Skeletal muscle satellite cell (primary cell): ENCODE results near the gene SMYD3.
"Not testable (repeated sequence)": the region's sequence is repeated elsewhere in the genome, so short reads cannot be mapped to it uniquely, and the experiment has no call there.

Experiments used
- H3K27me3 ChIP-seq: 2 replicates; pipeline ENCODE4 v1.7.0; 2013; ENCODE audit warnings: low read length; ENCODE audit not compliant: control insufficient read depth, insufficient read depth
- H3K36me3 ChIP-seq: 2 replicates; pipeline ENCODE4 v1.7.0; 2013; ENCODE audit warnings: mild to moderate bottlenecking, control low read depth, low read length; ENCODE audit not compliant: insufficient read depth
- H3K4me1 ChIP-seq: 2 replicates; pipeline ENCODE4 v1.7.0; 2013; ENCODE audit warnings: low read length; ENCODE audit not compliant: control insufficient read depth, insufficient read depth
- H3K4me2 ChIP-seq: 2 replicates; pipeline ENCODE4 v1.7.0; 2013; ENCODE audit warnings: mild to moderate bottlenecking, low read length
- H3K4me3 ChIP-seq: 2 replicates; pipeline ENCODE4 v1.7.0; 2013; ENCODE audit warnings: low read length
- H3K9ac ChIP-seq: 2 replicates; pipeline ENCODE4 v1.7.0; 2013; ENCODE audit warnings: mild to moderate bottlenecking, low read depth, low read length, moderate library complexity
- H3K9me3 ChIP-seq: replicated peaks from 2 replicates; pipeline ENCODE4 v1.7.0; 2013; ENCODE audit warnings: mild to moderate bottlenecking, control low read depth, low read length

SMYD3 gene

GRCh38 chr1:245942856-245943255 is 564.2 kb downstream of the SMYD3 start:
- Histone ChIP-seq H3K27me3 (no peaks in the 10 kb centered on the region), H3K4me3 (no peak overlapping the region), H3K36me3 (no peaks in the 10 kb centered on the region), H3K9ac (no peak overlapping the region), H3K4me2 (no peak overlapping the region), H3K9me3 (no peaks in the 10 kb centered on the region), H3K4me1 (no peaks in the 10 kb centered on the region)

GRCh38 chr1:245941771-245942170 is 565.3 kb downstream of the SMYD3 start:
- not testable (repeated sequence) for H3K27me3 ChIP-seq, H3K4me2 ChIP-seq, H3K9ac ChIP-seq, H3K4me1 ChIP-seq, H3K36me3 ChIP-seq, H3K4me3 ChIP-seq, H3K9me3 ChIP-seq

- Histone ChIP-seq H3K4me3 (no peak overlapping the region), H3K4me2 (no peak overlapping the region), H3K9me3 (no peaks in the 10 kb centered on the region), H3K9ac (no peak overlapping the region), H3K4me1 (no peaks in the 10 kb centered on the region), H3K27me3 (no peaks in the 10 kb centered on the region), H3K36me3 (no peaks in the 10 kb centered on the region)
Observed at GRCh38 chr1:245939756-245940345, 567.2 kb downstream of the SMYD3 start.

- Histone ChIP-seq H3K9ac (no peak overlapping the region), H3K4me3 (no peak overlapping the region), H3K4me1 (no peaks in the 10 kb centered on the region), H3K4me2 (no peak overlapping the region), H3K9me3 (no peaks in the 10 kb centered on the region), H3K36me3 (no peaks in the 10 kb centered on the region), H3K27me3 (no peaks in the 10 kb centered on the region)
Observed at GRCh38 chr1:245938046-245938435, 569.0 kb downstream of the SMYD3 start.

- H3K9ac ChIP-seq = no peak overlapping the region
- no peaks in the 10 kb centered on the region for H3K27me3 ChIP-seq
- no peaks in the 10 kb centered on the region for H3K36me3 ChIP-seq
- no peaks in the 10 kb centered on the region for H3K4me1 ChIP-seq
- H3K9me3 ChIP-seq = no peaks in the 10 kb centered on the region
- no peak overlapping the region for H3K4me2 ChIP-seq
- H3K4me3 ChIP-seq = no peak overlapping the region
Observed at GRCh38 chr1:245937316-245938045, 569.6 kb downstream of the SMYD3 start.

- Histone ChIP-seq H3K4me1 (no peaks in the 10 kb centered on the region), H3K36me3 (no peaks in the 10 kb centered on the region), H3K4me3 (no peak overlapping the region), H3K9me3 (no peaks in the 10 kb centered on the region), H3K4me2 (no peak overlapping the region), H3K9ac (no peak overlapping the region), H3K27me3 (no peaks in the 10 kb centered on the region)
Observed at GRCh38 chr1:245934409-245934808, 572.7 kb downstream of the SMYD3 start.

- no peak overlapping the region for H3K9ac ChIP-seq
- H3K4me1 ChIP-seq = no peaks in the 10 kb centered on the region
- no peak overlapping the region for H3K4me2 ChIP-seq
- H3K9me3 ChIP-seq = no peaks in the 10 kb centered on the region
- no peaks in the 10 kb centered on the region for H3K27me3 ChIP-seq
- no peak overlapping the region for H3K4me3 ChIP-seq
- no peaks in the 10 kb centered on the region for H3K36me3 ChIP-seq
Observed at GRCh38 chr1:245933431-245934045, 573.5 kb downstream of the SMYD3 start.

- no peak overlapping the region for H3K9ac ChIP-seq
- H3K4me1 ChIP-seq = no peaks in the 10 kb centered on the region
- H3K4me3 ChIP-seq = no peak overlapping the region
- no peaks in the 10 kb centered on the region for H3K36me3 ChIP-seq
- H3K27me3 ChIP-seq = no peaks in the 10 kb centered on the region
- no peak overlapping the region for H3K4me2 ChIP-seq
- H3K9me3 ChIP-seq = no peaks in the 10 kb centered on the region
Observed at GRCh38 chr1:245932302-245932972, 574.6 kb downstream of the SMYD3 start.

- H3K9ac ChIP-seq = no peak overlapping the region
- H3K4me1 ChIP-seq = no peaks in the 10 kb centered on the region
- no peaks in the 10 kb centered on the region for H3K9me3 ChIP-seq
- no peak overlapping the region for H3K4me3 ChIP-seq
- no peaks in the 10 kb centered on the region for H3K27me3 ChIP-seq
- no peak overlapping the region for H3K4me2 ChIP-seq
- H3K36me3 ChIP-seq = no peaks in the 10 kb centered on the region
Observed at GRCh38 chr1:245931450-245931849, 575.6 kb downstream of the SMYD3 start.

GRCh38 chr1:245929224-245929623 is 577.9 kb downstream of the SMYD3 start:
- Histone ChIP-seq H3K9ac (no peak overlapping the region), H3K27me3 (no peaks in the 10 kb centered on the region), H3K9me3 (no peaks in the 10 kb centered on the region), H3K4me3 (no peak overlapping the region), H3K4me2 (no peak overlapping the region), H3K36me3 (no peaks in the 10 kb centered on the region), H3K4me1 (no peaks in the 10 kb centered on the region)

- Histone ChIP-seq H3K27me3 (no peaks in the 10 kb centered on the region), H3K9ac (no peak overlapping the region), H3K36me3 (no peaks in the 10 kb centered on the region), H3K4me2 (no peak overlapping the region), H3K9me3 (no peaks in the 10 kb centered on the region), H3K4me3 (no peak overlapping the region), H3K4me1 (no peaks in the 10 kb centered on the region)
Observed at GRCh38 chr1:245926888-245927287, 580.2 kb downstream of the SMYD3 start.
